H9 (cell line): ENCODE measurements around the gene ANGPTL4. TPM values are rescaled to one million over a fixed set of nuclear protein-coding genes. Genes with fewer than 3 reads are reported as not detected.

Source experiments
- DNase-seq: peaks from one replicate; pipeline ENCODE4 v3.0.0-alpha.2; 2017
- H2AFZ ChIP-seq: one replicate; pipeline ENCODE4 v1.6.1; 2013; ENCODE audit warnings: mild to moderate bottlenecking, low read length, control low read depth, moderate library complexity
- H2AK5ac ChIP-seq: 2 replicates; pipeline ENCODE4 v1.6.1; 2013; ENCODE audit warnings: low read length, control low read depth, mixed read lengths; ENCODE audit not compliant: insufficient read length
- H2BK120ac ChIP-seq: one replicate; pipeline ENCODE4 v1.6.1; 2013; ENCODE audit warnings: low read depth, mild to moderate bottlenecking, low read length, control low read depth, inconsistent platforms; ENCODE audit not compliant: poor library complexity, severe bottlenecking
- H2BK12ac ChIP-seq: 2 replicates; pipeline ENCODE4 v1.6.1; 2013; ENCODE audit warnings: low read length, control low read depth, mixed read lengths, low read depth; ENCODE audit not compliant: insufficient read length
- H2BK15ac ChIP-seq: 2 replicates; pipeline ENCODE4 v1.6.1; 2013; ENCODE audit warnings: low read depth, low read length, control low read depth
- H2BK20ac ChIP-seq: one replicate; pipeline ENCODE4 v1.6.1; 2013; ENCODE audit warnings: low read depth, mild to moderate bottlenecking, low read length, control low read depth, inconsistent platforms; ENCODE audit not compliant: poor library complexity, severe bottlenecking
- H2BK5ac ChIP-seq: 2 replicates; pipeline ENCODE4 v1.6.1; 2013; ENCODE audit warnings: low read length, control low read depth, mixed read lengths; ENCODE audit not compliant: insufficient read length
- H3K14ac ChIP-seq: 2 replicates; pipeline ENCODE4 v1.6.1; 2013; ENCODE audit warnings: low read length, control low read depth; ENCODE audit not compliant: insufficient read depth
- H3K18ac ChIP-seq: 2 replicates; pipeline ENCODE4 v1.6.1; 2013; ENCODE audit warnings: low read depth, mild to moderate bottlenecking, mixed read lengths, low read length, control low read depth; ENCODE audit not compliant: insufficient read length
- H3K23ac ChIP-seq: 2 replicates; pipeline ENCODE4 v1.6.1; 2013; ENCODE audit warnings: low read length, control low read depth, mixed read lengths, low read depth; ENCODE audit not compliant: insufficient read length
- H3K23me2 ChIP-seq: 2 replicates; pipeline ENCODE4 v1.6.1; 2013; ENCODE audit warnings: low read depth, mild to moderate bottlenecking, mixed read lengths, low read length, control low read depth; ENCODE audit not compliant: insufficient read length, poor library complexity, severe bottlenecking
- H3K27ac ChIP-seq: 2 replicates; pipeline ENCODE4 v1.5.1; 2013; ENCODE audit warnings: low read length, control low read depth, mixed read lengths, low read depth; ENCODE audit not compliant: insufficient read length
- H3K27me3 ChIP-seq: 2 replicates; pipeline ENCODE4 v1.6.1; 2013; ENCODE audit warnings: low read length, control low read depth, inconsistent platforms; ENCODE audit not compliant: insufficient read depth
- H3K4ac ChIP-seq: 2 replicates; pipeline ENCODE4 v1.6.1; 2013; ENCODE audit warnings: low read depth, mild to moderate bottlenecking, control low read depth, inconsistent platforms, low read length, moderate library complexity
- H3K4me1 ChIP-seq: 2 replicates; pipeline ENCODE4 v1.6.1; 2013; ENCODE audit warnings: low read length, control low read depth, inconsistent platforms; ENCODE audit not compliant: insufficient read depth
- H3K4me2 ChIP-seq: 2 replicates; pipeline ENCODE4 v1.6.1; 2013; ENCODE audit warnings: low read length, control low read depth, mixed read lengths; ENCODE audit not compliant: insufficient read length, insufficient read depth
- H3K56ac ChIP-seq: 2 replicates; pipeline ENCODE4 v1.6.1; 2013; ENCODE audit warnings: low read depth, mild to moderate bottlenecking, mixed read lengths, low read length, control low read depth; ENCODE audit not compliant: insufficient read length
- H3K79me1 ChIP-seq: 2 replicates; pipeline ENCODE4 v1.6.1; 2013; ENCODE audit warnings: low read depth, mild to moderate bottlenecking, moderate library complexity, low read length, control low read depth, inconsistent platforms; ENCODE audit not compliant: insufficient read depth, poor library complexity, severe bottlenecking
- H3K79me2 ChIP-seq: 2 replicates; pipeline ENCODE4 v1.6.1; 2013; ENCODE audit warnings: low read length, control low read depth, inconsistent platforms; ENCODE audit not compliant: insufficient read depth
- H3K9ac ChIP-seq: 2 replicates; pipeline ENCODE4 v1.6.1; 2013; ENCODE audit warnings: low read length, control low read depth, mixed read lengths; ENCODE audit not compliant: insufficient read length; ENCODE audit errors: extremely low read depth
- H3K9me3 ChIP-seq: one replicate; pipeline ENCODE4 v1.6.1; 2013; ENCODE audit warnings: low read depth, low read length, inconsistent platforms; ENCODE audit not compliant: control insufficient read depth
- H3T11ph ChIP-seq: one replicate; pipeline ENCODE4 v1.6.1; 2013; ENCODE audit warnings: mild to moderate bottlenecking, low read length, control low read depth, inconsistent platforms
- H4K20me1 ChIP-seq: one replicate; pipeline ENCODE4 v1.6.1; 2013; ENCODE audit not compliant: control insufficient read depth, insufficient read length, insufficient read depth
- H4K5ac ChIP-seq: 2 replicates; pipeline ENCODE4 v1.6.1; 2013; ENCODE audit warnings: low read depth, mild to moderate bottlenecking, mixed read lengths, low read length, control low read depth; ENCODE audit not compliant: insufficient read length
- H4K8ac ChIP-seq: replicated peaks from 2 replicates; pipeline ENCODE4 v1.6.1; 2013; ENCODE audit warnings: low read length, control low read depth, mixed read lengths, low read depth; ENCODE audit not compliant: insufficient read length
- H4K91ac ChIP-seq: 2 replicates; pipeline ENCODE4 v1.6.1; 2013; ENCODE audit warnings: low read depth, mild to moderate bottlenecking, moderate library complexity, mixed read lengths, low read length, control low read depth; ENCODE audit not compliant: insufficient read length
- H3K27ac Mint-ChIP-seq, 3 experiments: 2 replicates in 2 of 3; 3 replicates in 1 of 3; pipeline ENCODE4 v1.8.0; 2020 to 2021; ENCODE audit warnings: mixed read lengths in 3 of 3, mild to moderate bottlenecking in 1 of 3, moderate library complexity in 1 of 3
- H3K27me3 Mint-ChIP-seq: 2 replicates; pipeline ENCODE4 v1.8.0; 2021; ENCODE audit warnings: low read depth, mild to moderate bottlenecking, moderate library complexity, mixed read lengths
- H3K36me3 Mint-ChIP-seq, 3 experiments: 2 replicates in 2 of 3; 3 replicates in 1 of 3; pipeline ENCODE4 v1.8.0; 2020 to 2021; ENCODE audit warnings: low read depth in 3 of 3, mixed read lengths in 3 of 3; ENCODE audit not compliant: insufficient read depth in 1 of 3
- H3K4me1 Mint-ChIP-seq, 2 experiments: 2 replicates each; pipeline ENCODE4 v1.8.0; 2020; ENCODE audit warnings: mixed read lengths in 2 of 2
- H3K4me3 Mint-ChIP-seq, 2 experiments: 2 replicates in 1 of 2; 3 replicates in 1 of 2; pipeline ENCODE4 v1.8.0; 2020 to 2021; ENCODE audit warnings: mild to moderate bottlenecking in 2 of 2, mixed read lengths in 2 of 2, moderate library complexity in 1 of 2
- H3K9me3 Mint-ChIP-seq, 2 experiments: 2 replicates in 1 of 2; 3 replicates in 1 of 2; pipeline ENCODE4 v1.8.0; 2020; ENCODE audit warnings: mild to moderate bottlenecking in 2 of 2, mixed read lengths in 2 of 2, moderate library complexity in 1 of 2
- WGBS: extraction: QIAGEN DNeasy Blood & Tissue Kit; methylation state at CpG from one replicate; pipeline ENCODE4 v1.1.7; 2013; ENCODE audit warnings: missing lambda C conversion rate, low lambda C conversion rate, mixed read lengths; ENCODE audit not compliant: insufficient read length; ENCODE audit errors: extremely low coverage; 5-methylcytosine and 5-hydroxymethylcytosine counted together
- total RNA-seq: library from RNA; stranded (reverse); gene quantifications from 2 replicates; pipeline ENCODE4 v1.2.1, GENCODE V29; 2021
- TF ChIP-seq, protein P1 (sequence below): fragments of 200-600 bp; sonication (generic); conservative IDR thresholded peaks from 3 replicates; pipeline ENCODE4 v1.8.0; 2021; ENCODE audit warnings: antibody characterized with exemption, mild to moderate bottlenecking

The ANGPTL4 gene
- total RNA-seq, 1 experiment from 2014 or later, result 1.9 TPM

DNA sequence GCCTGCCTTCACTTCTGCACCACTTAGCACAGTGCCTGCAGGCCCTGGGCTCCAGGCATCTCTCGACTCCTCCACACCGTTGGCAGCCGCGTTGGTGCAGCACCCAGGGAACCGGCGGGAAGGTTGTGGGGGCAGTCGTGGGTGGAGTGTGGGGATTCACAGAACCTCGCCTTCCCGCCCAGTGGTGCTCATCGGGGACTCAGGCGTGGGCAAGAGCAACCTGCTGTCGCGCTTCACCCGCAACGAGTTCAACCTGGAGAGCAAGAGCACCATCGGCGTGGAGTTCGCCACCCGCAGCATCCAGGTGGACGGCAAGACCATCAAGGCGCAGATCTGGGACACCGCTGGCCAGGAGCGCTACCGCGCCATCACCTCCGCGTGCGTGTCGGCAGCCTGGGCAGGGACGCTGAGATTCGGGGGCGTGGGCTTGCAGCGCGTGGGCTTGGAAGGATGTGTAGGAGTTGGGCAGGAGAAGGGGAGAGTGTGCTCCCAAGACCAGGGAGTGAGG lies 35.8 kb downstream of the ANGPTL4 start:
- Mint-ChIP-seq H3K27ac (peak overlapping the region in 1 of 3 experiments; percentile 10; a peak in 1 of 7 replicates), H3K4me3 (no peak overlapping the region), H3K36me3 (peaks cover 19 to 39% (median 31%) of the 10 kb centered on the region in 3 experiments; a peak in 6 of 7 replicates), H3K27me3 (no peaks in the 10 kb centered on the region; the same call in 1 of the 2 replicates), H3K4me1 (peaks cover 6 to 8% of the 10 kb centered on the region in 2 experiments), H3K9me3 (no peaks in the 10 kb centered on the region; a peak in 1 of 5 replicates)
- Histone ChIP-seq H3K79me2 (peaks cover 3% of the 10 kb centered on the region; the same call in 1 of the 2 replicates), H2BK20ac (no peak overlapping the region), H3K27me3 (no peaks in the 10 kb centered on the region), H2AFZ (no peak overlapping the region), H3K9ac (no peak overlapping the region), H2BK5ac (peak overlapping the region; percentile 30), H4K20me1 (no peaks in the 10 kb centered on the region), H4K5ac (no peak overlapping the region), H2BK120ac (no peak overlapping the region), H4K91ac (no peak overlapping the region), H3K56ac (peak overlapping the region; percentile 19), H3K79me1 (peaks cover 6% of the 10 kb centered on the region), H2AK5ac (no peak overlapping the region), H3K14ac (no peak overlapping the region), H3K27ac (no peak overlapping the region), H3T11ph (no peak overlapping the region), H3K18ac (no peak overlapping the region), H3K9me3 (no peaks in the 10 kb centered on the region), H3K4me1 (no peaks in the 10 kb centered on the region), H4K8ac (no peak overlapping the region), H3K4ac (no peak overlapping the region), H3K23ac (no peak overlapping the region), H2BK15ac (no peak overlapping the region), H2BK12ac (no peak overlapping the region), H3K4me2 (no peak overlapping the region), H3K23me2 (no peaks in the 10 kb centered on the region)
- TF ChIP-seq, protein P1, sequence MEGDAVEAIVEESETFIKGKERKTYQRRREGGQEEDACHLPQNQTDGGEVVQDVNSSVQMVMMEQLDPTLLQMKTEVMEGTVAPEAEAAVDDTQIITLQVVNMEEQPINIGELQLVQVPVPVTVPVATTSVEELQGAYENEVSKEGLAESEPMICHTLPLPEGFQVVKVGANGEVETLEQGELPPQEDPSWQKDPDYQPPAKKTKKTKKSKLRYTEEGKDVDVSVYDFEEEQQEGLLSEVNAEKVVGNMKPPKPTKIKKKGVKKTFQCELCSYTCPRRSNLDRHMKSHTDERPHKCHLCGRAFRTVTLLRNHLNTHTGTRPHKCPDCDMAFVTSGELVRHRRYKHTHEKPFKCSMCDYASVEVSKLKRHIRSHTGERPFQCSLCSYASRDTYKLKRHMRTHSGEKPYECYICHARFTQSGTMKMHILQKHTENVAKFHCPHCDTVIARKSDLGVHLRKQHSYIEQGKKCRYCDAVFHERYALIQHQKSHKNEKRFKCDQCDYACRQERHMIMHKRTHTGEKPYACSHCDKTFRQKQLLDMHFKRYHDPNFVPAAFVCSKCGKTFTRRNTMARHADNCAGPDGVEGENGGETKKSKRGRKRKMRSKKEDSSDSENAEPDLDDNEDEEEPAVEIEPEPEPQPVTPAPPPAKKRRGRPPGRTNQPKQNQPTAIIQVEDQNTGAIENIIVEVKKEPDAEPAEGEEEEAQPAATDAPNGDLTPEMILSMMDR, result no peak
- DNase-seq, result no peak
- no CpG with 5 or more reads among the region's 34 CpGs for WGBS
